Dedifferentiated amniotic fluid mesenchymal stem cell (primary cell): ENCODE measurements around the gene MEG3.

ENCODE experiments used
- DNase-seq: peaks from one replicate; pipeline ENCODE4 v3.0.0-alpha.2; 2016; ENCODE audit errors: extremely low spot score

MEG3 gene

GRCh38 chr14:100881211-100882025 lies 55.5 kb downstream of the MEG3 start:
- DNase-seq: no peak

GRCh38 chr14:100882026-100882967 lies 56.4 kb downstream of the MEG3 start:
- DNase-seq: no peak

DNA sequence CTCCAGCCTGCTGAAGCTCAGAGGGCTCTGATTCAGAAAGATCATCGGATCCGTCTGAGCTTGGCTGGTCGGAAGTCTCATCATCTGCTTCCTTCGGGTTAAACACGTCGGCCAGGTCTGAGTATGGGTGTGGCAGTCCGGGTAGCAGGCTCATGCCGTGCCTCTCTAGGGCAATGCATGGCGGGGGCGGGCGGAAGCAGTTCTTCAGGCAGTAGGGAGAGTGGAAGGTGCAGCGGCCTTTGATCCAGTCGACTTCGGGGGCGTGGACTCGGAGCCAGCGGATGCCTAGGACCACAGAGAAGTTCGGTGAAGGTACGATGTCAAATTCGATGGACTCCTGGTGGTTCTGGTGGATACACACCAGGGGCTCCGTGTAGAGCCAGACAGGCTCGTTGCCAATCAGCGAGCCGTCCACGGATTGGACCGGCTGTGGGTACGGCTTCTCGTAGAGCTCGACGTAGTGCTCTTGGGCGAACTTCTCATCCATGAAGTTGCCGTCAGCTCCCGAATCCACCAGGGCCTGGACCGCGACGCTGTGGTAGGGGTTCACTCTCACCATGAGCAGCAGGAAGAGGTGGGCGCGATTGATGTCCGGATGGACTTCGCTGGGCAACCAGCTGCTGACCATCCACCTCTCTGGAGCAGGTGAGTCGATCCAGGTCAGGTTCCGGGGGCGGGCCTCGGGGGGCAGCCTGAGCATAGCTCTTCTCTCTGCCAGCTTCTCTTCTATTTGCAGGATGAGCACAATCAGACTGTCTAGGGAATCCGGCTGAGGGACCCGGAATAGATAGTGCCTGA lies 57.3 kb downstream of the MEG3 start:
- DNase-seq: no peak

DNA sequence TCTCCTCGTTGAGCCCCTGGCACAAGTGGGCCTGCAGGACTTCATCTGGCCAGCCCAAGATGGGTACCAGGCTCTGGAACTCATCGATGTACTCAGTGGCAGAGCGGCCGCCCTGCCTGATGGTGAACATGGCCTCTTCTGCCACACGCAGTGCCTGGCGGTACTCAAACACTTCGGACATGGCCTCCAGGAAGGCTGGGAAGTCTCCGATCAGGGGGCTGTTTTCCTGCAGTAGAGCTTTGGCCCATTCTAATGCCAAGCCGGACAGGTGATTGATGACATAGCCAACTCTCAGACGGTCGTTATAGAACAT lies 57.8 kb downstream of the MEG3 start:
- no peak for DNase-seq

- DNase-seq: no peak
Measured at GRCh38 chr14:100884456-100884855, 58.5 kb downstream of the MEG3 start.

DNA sequence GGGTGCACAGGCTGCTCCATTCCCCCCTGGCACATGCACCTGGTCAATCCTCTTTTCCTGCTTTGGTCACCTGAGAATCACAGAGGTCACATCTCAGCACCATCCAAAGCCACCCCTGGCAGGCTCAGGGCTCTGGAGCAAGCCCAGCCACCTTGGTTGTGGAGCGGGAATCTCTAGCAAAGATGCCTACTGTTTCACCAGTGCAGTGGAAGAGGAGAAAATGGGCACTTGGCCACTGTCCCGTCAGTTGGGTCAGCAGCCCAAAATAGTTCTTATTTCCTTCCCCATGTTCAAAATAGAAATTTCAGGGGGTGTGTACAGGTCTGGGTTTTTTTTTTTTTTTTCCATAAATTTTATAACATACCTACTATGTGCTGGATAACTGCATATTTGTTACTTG lies 59.3 kb downstream of the MEG3 start:
- DNase-seq: no peak

- DNase-seq: no peak
Measured at GRCh38 chr14:100885617-100886016, 59.7 kb downstream of the MEG3 start.

- DNase-seq: peak; percentile 25
Measured at GRCh38 chr14:100887728-100888335, 61.9 kb downstream of the MEG3 start.

GRCh38 chr14:100888789-100889315 lies 62.9 kb downstream of the MEG3 start:
- no peak for DNase-seq

DNA sequence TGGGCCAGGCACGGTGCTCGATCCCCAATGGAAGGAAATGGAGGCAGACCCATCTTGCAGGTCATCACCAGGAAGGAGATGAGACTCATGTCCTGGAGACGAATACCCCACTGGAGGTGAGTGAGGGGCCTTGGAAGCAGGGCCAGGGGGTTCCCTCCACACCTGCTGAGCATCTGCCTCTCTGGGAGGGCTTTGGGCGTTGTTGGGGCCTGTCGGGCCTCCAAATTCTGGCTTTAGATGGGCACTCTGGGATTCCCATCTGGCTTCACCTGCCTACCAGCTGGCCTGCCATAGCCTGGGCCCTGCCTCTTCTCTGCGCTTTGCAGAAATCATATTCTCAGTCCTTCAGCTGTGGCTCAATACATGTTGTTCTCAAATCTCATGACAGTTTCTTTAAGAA lies 63.7 kb downstream of the MEG3 start:
- DNase-seq: no peak

DNA sequence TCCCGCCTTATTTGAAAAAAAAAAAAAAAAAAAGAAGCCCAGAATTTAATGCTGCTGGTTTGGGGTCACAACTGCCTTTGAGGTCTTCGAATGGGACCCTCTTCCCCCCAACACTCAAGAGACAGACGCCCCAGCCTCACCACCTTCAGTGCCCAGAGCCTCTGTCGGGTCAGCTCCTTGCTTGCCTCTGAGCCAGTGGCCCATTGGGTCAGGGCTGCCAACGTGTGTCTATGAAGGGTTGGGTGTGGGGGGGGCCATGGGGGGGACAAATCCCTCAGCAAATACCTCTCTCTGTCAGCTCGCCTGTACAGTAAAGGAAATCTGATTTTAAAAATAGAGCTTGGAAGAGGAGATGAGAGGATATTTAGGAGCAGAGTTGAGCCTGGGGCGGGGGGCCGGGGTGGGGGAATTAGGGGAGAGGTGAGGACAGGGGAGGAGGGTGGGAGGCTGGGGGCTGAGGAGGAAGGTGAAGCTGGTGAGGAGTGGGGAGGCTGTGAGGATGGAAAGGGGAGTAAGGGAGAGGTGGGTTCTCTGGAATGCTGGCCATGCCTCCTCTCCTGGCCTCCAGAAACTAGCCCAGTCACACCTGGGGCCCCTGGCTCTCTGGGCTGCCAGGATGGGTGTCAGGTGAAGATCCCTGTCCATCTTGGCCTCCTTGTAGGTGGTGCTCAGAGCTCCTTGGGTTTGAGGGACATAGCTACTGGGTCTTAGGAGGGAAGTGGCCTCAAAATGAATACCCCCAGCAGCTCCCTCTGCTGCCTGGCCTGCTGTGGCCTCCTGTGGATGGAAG lies 64.3 kb downstream of the MEG3 start:
- DNase-seq: no peak

DNA sequence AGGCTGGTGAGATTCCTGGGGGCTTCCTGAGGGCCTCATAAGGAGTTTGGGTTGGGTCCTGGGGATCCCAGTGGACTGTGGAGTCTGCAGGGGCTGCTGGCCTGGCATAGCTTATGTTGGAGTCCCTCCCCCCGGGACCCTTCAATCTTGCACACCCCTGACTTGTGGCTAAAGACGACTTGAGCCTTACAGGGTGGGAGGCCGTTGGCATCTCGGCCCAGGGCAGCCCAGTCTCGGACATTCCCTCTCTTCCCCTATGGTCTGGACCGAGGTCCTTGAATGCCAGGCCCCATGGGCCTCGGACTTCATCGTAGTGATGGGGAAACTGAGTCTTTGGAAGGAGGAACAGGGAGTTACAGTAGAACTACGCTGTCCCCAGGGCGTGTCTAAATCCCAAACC lies 65.1 kb downstream of the MEG3 start:
- DNase-seq: no peak

DNA sequence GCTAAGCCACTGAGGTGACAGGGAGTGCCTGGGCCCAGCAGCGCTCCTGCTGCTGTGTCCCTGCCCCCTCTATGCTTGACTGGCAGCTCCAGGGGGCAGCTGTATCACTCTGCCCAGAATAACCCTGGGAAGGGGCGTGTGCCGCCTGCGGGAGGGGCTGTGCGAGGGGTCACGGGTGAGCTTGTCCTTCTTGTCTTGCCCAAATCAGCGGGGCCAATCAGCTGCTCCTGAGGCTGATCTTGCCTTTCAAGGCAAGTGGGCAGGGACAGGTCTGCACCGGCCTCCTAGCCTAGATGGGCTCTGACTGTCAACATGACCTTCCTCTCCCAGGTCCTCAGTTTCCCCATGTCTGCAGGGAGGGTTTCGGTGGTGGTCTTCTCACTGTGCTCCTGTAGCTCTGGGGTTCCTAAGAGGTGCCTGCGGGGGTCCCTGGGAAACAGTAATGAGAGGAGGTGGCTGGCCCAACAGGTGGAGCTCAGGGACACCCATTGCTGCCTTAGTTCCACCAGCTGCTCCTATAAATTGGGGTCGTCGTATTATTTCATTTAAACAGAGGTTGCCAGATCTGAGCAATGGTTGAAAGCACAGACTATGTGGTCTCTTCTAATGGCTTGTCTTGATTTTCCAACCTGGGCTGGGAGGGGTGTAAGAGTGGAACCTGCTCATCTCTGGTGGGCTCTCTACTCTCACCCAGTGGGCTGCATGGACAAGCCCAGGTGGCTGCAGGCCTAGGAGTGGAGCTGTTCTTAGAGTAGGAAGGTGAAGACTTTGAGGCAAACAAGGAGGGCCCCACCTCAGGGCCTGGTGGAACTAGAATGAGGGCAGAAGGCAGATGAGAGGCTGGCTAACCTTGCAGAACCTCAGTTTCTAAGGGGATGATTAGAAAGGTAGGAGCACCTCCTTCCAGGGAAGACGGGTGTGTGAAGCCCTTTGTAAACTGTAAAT lies 65.9 kb downstream of the MEG3 start:
- DNase-seq: no peak

DNA sequence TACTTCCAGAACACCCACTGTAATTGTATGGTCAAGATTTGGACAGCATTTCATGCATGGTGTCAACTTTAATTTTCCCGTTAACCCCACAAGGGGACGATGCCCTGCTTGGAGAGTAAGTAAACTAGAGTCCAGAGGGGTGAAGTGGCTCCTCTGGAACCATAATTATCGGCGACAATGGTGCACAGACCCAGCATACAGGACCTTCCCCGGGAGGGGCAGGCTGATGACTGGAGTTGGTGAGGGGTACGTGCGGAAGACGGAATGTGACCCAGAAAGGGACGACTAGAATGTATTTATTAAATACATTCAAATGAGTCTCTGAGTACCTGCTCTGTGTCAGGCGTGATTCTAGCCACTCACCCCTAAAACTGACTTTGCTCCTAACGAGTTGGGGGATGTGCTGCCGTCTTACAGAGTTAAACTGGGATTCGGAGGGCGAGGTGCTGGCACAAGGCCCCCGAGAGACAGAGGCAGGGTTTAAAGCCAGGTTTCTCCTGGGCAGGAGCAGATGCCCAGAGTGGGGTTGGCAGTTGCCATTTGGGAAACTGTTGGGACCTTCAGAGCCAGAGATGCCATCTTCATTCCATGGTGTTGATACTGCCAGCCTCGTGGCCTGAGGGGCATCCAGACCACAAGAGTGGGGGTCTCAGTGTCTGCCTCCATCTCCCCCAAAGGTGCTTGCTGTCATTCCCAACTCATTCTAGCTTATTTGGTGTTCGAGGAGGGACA lies 66.7 kb downstream of the MEG3 start:
- DNase-seq: no peak

DNA sequence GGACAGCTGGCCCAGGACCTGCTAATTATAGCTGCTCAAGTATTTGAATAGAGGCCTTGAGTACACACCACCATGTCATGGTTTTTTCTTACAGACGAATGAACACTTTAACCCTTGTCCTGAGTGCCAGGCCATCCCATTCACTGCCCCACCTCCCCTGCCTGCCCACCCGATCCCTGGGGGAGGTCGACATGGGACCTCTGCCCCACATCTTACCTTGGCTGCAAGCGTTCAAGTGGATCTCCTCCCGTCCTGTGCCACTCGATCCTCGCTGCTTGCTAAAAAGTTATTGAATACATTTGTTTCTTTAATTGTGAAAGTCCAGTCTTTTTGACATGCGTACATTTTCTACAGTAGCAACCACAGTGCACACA lies 67.3 kb downstream of the MEG3 start:
- DNase-seq: no peak

GRCh38 chr14:100893760-100894159 lies 67.8 kb downstream of the MEG3 start:
- DNase-seq: no peak

DNA sequence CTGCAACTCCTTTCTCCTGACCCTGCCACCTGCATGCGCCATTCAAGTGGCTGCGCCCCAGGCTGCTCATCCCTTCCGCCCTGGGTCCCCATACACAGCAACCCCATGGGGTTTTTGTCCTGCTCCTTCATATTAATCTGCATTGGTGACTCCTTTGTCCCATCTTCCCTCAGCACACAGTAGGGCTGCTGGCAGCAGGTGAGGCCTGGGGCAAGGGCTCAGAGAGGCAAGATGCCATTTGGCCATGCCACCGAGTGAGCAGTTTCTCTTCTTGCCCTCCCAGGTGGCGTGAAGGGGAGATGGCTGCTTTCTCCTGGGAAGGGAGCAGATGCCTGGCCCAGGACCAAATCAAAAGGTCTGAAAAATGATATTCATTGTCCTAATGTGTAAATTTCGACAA lies 68.5 kb downstream of the MEG3 start:
- no peak for DNase-seq

DNA sequence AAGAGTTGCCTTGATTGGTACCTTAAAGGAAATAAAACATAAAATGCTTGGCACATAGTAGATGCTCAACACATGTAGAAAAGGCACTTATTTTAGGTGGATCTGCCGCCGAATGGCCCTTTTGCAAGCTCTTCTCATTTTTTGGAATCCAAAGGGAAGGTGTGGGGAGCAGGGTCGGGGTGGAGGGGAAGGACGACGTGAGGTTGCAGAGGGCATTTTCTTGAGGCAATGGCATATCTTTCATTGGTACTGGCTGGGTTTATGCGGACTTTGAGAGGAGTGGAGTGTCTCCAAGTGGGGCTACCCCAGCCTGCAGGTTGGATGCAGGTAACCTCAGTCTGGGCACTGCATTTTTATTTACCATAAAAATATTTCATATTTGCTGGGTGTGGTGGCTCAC lies 69.5 kb downstream of the MEG3 start:
- DNase-seq: no peak
